Upper lobe of left lung (tissue), 6 donors: ENCODE results near the gene MACROD2. TPM values are rescaled to one million over a fixed set of nuclear protein-coding genes. Genes with fewer than 3 reads are reported as not detected.

Experiments
- ATAC-seq, 2 donors: fragments of 200-7000 bp; cut with Tn5 transposase; one replicate each; pipeline ENCODE4 v1.9.1; 2022; ENCODE audit warnings: mild to moderate bottlenecking in 2 of 2, moderate library complexity in 2 of 2; ENCODE audit not compliant: low FRiP score in 2 of 2
- DNase-seq, 2 donors: peaks; one replicate each; pipeline ENCODE4 v3.0.0-alpha.2; 2019 to 2020
- H3K27ac ChIP-seq, 4 donors: fragments of 200-600 bp; sonication (generic); one replicate each; pipeline ENCODE4 v1.5.1; 2016 to 2019
- H3K27me3 ChIP-seq, 4 donors: fragments of 200-600 bp; sonication (generic); one replicate each; pipeline ENCODE4 v1.5.1; 2017 to 2019
- H3K36me3 ChIP-seq, 4 donors: fragments of 200-600 bp; sonication (generic); one replicate each; pipeline ENCODE4 v1.5.1; 2016 to 2019
- H3K4me1 ChIP-seq, 4 donors: fragments of 200-600 bp; sonication (generic); one replicate each; pipeline ENCODE4 v1.5.1; 2018 to 2019
- H3K4me3 ChIP-seq, 4 donors: fragments of 200-600 bp; sonication (generic); one replicate each; pipeline ENCODE4 v1.5.1; 2017 to 2019; ENCODE audit warnings: mild to moderate bottlenecking in 2 of 4, moderate library complexity in 1 of 4
- H3K9me3 ChIP-seq, 4 donors: fragments of 200-600 bp; sonication (generic); one replicate each; pipeline ENCODE4 v1.5.1; 2018 to 2019
- EP300 ChIP-seq, 4 donors: sonication (generic); formaldehyde crosslinking; IDR thresholded peaks; one replicate each; pipeline ENCODE4 v1.5.1; 2017; ENCODE audit warnings: antibody characterized with exemption in 4 of 4, control low read depth in 2 of 4
- POLR2A ChIP-seq, 4 donors: fragments of 450-650 bp; IDR thresholded peaks; one replicate each; pipeline ENCODE4 v1.5.1; 2016 to 2017; ENCODE audit warnings: antibody characterized with exemption in 4 of 4, mild to moderate bottlenecking in 2 of 4
- POLR2AphosphoS5 ChIP-seq, 2 donors: sonication (generic); formaldehyde crosslinking; IDR thresholded peaks; one replicate each; pipeline ENCODE4 v1.5.1; 2017; ENCODE audit warnings: antibody characterized with exemption in 2 of 2
- WGBS, 2 donors: methylation state at CpG; one replicate each; pipeline ENCODE4 v1.1.5; 2017 to 2018; 5-methylcytosine and 5-hydroxymethylcytosine counted together
- total RNA-seq, 6 donors: library from RNA; depleted of rRNA in 4 of 6; stranded (reverse); fragments of >200 nt in 4 of 6; gene quantifications; one replicate each; pipeline versions ENCODE4 v1.1.0 to v1.2.1, GENCODE V29; 2016 to 2021
- TF ChIP-seq, protein P1 (sequence below), 6 experiments: fragments of 450-650 bp in 4 of 6; fragments of 200-600 bp in 2 of 6; sonication (generic) in 2 of 6; IDR thresholded peaks; one replicate each; pipeline ENCODE4 v1.5.1; 2016 to 2019; ENCODE audit warnings: antibody characterized with exemption in 6 of 6
- donor health status: DM: no; HTN: no; CAD: no; lungs with moderate emphysema.
- donor health status: DM: no; HTN: yes; CAD: no; lungs with severe emphysema.

Gene MACROD2
- total RNA-seq, 6 donors from 2014 or later, result 20.7 to 84.3 (median 36.3) TPM

DNA sequence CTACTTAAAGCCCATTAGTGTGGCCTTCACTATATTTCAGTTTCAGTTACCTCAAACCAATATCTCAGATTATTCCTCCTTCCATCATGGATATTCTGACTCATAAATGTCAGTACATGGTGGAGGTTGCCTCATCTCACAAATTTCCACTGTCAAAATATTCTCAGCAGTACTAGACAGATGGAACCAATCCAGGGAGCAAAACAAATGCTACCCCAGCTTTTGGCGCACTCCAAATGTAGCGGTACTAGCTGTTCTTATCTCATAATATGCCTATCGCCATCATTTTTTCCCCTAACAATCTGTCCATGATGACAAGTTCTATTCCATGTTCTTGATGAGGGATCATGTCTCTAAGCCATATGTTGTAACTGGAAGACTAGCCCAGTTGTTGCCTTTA is 1551.8 kb downstream of the MACROD2 start:
- H3K27me3 ChIP-seq, result no peaks in the 10 kb centered on the region

DNA sequence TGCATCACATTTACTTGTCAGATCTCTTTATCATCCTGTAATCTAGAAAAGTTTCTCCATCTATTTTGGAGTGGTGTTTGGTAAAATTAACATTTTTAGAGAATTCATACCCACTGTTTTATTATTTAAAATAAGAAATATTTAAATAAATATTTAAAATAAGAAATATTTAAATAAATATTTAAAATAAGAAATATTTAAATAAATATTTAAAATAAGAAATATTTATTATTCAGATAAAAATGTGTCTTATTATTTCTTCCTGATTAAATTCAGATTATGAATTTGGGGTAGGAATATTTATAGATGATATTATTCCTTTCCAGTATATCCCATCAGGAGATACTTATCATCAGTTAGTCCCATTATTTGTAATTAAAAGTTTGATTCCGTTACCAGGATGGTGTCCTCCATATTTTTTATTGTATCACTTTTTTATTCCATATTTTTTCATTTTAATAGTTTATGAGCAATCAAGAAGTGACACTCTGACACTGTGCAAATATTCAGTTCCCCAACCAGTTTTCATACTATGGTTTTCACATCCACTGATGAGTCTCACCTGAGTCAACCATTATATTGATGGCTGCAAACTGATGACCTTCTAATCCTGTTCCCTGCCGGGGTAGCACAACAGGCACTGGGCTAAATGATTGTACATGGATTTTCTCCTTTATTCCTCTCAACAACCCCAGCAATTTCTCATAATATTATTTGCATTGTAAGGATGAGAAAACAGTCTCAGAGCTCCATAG is 1555.0 kb downstream of the MACROD2 start:
- Histone ChIP-seq H3K36me3 (no peaks in the 10 kb centered on the region), H3K9me3 (peaks cover 3 to 19% (median 15%) of the 10 kb centered on the region in 4 donors), H3K4me1 (no peaks in the 10 kb centered on the region), H3K27me3 (no peaks in the 10 kb centered on the region), H3K27ac (no peak overlapping the region), H3K4me3 (no peak overlapping the region)
- TF ChIP-seq, protein P1, sequence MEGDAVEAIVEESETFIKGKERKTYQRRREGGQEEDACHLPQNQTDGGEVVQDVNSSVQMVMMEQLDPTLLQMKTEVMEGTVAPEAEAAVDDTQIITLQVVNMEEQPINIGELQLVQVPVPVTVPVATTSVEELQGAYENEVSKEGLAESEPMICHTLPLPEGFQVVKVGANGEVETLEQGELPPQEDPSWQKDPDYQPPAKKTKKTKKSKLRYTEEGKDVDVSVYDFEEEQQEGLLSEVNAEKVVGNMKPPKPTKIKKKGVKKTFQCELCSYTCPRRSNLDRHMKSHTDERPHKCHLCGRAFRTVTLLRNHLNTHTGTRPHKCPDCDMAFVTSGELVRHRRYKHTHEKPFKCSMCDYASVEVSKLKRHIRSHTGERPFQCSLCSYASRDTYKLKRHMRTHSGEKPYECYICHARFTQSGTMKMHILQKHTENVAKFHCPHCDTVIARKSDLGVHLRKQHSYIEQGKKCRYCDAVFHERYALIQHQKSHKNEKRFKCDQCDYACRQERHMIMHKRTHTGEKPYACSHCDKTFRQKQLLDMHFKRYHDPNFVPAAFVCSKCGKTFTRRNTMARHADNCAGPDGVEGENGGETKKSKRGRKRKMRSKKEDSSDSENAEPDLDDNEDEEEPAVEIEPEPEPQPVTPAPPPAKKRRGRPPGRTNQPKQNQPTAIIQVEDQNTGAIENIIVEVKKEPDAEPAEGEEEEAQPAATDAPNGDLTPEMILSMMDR (IDR thresholded peaks at IDR 0.05), result no peak
- no peak for TF ChIP-seq EP300 (IDR thresholded peaks at IDR 0.05)
- TF ChIP-seq POLR2A (IDR thresholded peaks at IDR 0.05), result no peak
- no peak for TF ChIP-seq POLR2AphosphoS5 (IDR thresholded peaks at IDR 0.05)
- WGBS, 2 donors, result 88 to 91% methylated on average over 2 of the region's 2 CpGs
- DNase-seq, result no peak
- no peak for ATAC-seq

More for the DNA sequence above, 1551.8 kb downstream of the MACROD2 start:
- 78 to 83% methylated on average over 3 of the region's 3 CpGs for WGBS, 2 donors
- ATAC-seq (no peak), DNase-seq (no peak)
- H3K4me3 ChIP-seq, result no peak overlapping the region
- peaks cover 0 to 10% (median 5%) of the 10 kb centered on the region in 4 donors for H3K9me3 ChIP-seq
- no peak overlapping the region for H3K27ac ChIP-seq
- H3K4me1 ChIP-seq, result no peaks in the 10 kb centered on the region
- no peaks in the 10 kb centered on the region for H3K36me3 ChIP-seq
- TF ChIP-seq, protein P1 (IDR thresholded peaks at IDR 0.05), result no peak
- TF ChIP-seq EP300 (IDR thresholded peaks at IDR 0.05) (no peak), POLR2A (IDR thresholded peaks at IDR 0.05) (no peak), POLR2AphosphoS5 (IDR thresholded peaks at IDR 0.05) (no peak)

GRCh38 chr20:15555913-15556312 is 1560.6 kb downstream of the MACROD2 start:
- DNase-seq, result no peak
- Histone ChIP-seq H3K4me3 (no peak overlapping the region), H3K36me3 (no peaks in the 10 kb centered on the region), H3K27me3 (no peaks in the 10 kb centered on the region), H3K4me1 (no peaks in the 10 kb centered on the region), H3K9me3 (peaks cover 3 to 14% (median 13%) of the 10 kb centered on the region in 4 donors), H3K27ac (no peak overlapping the region)
- no peak for ATAC-seq
- no peak for TF ChIP-seq POLR2AphosphoS5 (IDR thresholded peaks at IDR 0.05)
- TF ChIP-seq, protein P1 (IDR thresholded peaks at IDR 0.05), result no peak
- no peak for TF ChIP-seq EP300 (IDR thresholded peaks at IDR 0.05)
- TF ChIP-seq POLR2A (IDR thresholded peaks at IDR 0.05), result no peak
- 51 to 53% methylated on average over 2 of the region's 2 CpGs for WGBS, 2 donors

DNA sequence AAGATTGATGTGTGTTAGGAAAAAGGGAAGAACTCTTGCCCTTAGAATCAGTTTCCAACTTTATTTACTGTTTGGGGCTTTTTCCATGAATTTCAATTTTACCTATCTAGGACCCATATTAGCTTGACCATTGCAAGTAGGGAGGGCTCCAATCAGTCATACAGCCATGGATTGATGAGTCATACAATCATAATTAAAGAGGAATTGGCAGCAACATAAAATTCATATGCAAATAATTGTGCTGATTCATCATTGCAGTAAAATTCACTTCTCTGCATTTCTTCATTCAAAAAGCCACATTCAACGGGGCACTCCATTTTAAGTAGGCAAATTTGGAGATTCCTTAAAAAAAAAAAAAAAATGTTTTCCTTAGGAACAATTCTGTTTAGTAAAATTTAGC is 1561.6 kb downstream of the MACROD2 start:
- Histone ChIP-seq H3K9me3 (peaks cover 3 to 14% (median 12%) of the 10 kb centered on the region in 4 donors), H3K36me3 (no peaks in the 10 kb centered on the region), H3K4me3 (no peak overlapping the region), H3K4me1 (no peaks in the 10 kb centered on the region), H3K27me3 (no peaks in the 10 kb centered on the region), H3K27ac (no peak overlapping the region)
- WGBS, 2 donors, result 50 to 66% methylated on average over 1 of the region's 1 CpG
- ATAC-seq, result no peak
- DNase-seq, result no peak
- TF ChIP-seq POLR2A (IDR thresholded peaks at IDR 0.05) (no peak), EP300 (IDR thresholded peaks at IDR 0.05) (no peak)
- TF ChIP-seq, protein P1 (IDR thresholded peaks at IDR 0.05), result no peak
